GM18526 (cell line): ENCODE data around the gene CPE.

Source experiments
- POLR2A ChIP-seq: IDR thresholded peaks from 3 replicates; pipeline ENCODE4 v1.6.1; 2011; ENCODE audit not compliant: insufficient read length; ENCODE audit errors: extremely low read depth

Gene CPE

DNA sequence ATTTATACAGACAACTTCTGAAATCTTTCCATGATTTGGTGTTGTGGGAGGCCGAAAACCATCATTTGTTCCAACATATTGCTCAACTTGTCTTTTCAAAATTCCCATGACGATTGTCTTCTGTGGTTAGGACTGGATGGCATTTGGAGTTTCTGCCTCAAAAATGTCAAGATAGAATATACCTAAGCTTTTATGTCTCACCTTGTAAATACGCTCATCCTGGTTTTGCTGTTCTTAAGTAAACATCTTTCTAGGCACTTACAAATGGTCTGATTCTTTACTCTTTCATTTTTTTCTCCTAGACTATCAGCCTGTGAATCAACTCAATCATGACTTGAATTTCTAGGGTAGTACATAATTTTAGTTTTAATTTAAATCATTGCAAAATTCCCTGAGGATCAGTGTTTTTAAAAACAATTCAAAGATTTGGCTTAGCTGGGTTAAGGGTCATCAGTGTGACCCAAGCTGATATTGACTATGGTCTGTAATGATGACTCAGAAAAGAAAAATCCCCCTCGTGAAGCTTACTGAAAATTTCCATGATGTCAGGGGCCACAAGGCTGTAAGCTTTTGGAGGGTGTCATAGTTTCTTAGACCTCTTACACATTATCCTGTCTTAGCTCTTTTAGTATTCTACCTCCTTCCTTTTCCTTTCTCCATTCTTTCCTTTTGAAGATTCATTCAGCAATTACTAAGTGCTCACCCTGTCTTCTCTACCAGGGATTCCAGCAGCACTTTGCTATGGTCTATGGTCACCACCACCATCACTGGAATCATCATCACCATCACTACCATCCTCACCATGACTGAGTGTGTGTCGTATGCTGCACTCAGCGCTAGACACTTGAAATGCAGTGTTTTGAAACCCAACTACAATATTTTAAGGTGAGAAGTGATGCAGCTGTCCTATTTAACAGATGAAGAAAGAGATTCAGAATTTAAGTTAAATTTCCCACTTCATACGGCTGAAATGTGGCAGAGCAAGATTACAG lies 124.4 kb downstream of the CPE start:
- TF ChIP-seq POLR2A, result no peak

DNA sequence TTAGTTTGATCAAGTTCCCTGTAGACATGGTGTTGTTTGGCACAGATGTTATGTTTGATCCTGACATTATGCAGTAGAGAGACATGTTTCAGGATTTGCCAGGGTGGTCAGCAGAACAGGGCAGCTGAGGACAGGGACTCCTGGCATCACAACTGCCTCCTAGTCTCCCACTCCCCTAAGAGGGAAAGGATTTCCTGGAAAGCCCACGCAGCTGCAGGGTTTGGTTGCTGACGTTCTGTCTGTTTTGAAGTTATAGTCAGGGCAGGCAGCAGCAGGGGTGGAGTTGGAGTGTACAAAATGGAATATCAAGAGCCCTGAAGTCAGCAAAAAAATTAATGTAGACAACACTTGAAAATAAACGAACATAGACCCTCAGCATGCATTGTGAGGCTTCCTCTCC lies 125.4 kb downstream of the CPE start:
- TF ChIP-seq POLR2A, result no peak

DNA sequence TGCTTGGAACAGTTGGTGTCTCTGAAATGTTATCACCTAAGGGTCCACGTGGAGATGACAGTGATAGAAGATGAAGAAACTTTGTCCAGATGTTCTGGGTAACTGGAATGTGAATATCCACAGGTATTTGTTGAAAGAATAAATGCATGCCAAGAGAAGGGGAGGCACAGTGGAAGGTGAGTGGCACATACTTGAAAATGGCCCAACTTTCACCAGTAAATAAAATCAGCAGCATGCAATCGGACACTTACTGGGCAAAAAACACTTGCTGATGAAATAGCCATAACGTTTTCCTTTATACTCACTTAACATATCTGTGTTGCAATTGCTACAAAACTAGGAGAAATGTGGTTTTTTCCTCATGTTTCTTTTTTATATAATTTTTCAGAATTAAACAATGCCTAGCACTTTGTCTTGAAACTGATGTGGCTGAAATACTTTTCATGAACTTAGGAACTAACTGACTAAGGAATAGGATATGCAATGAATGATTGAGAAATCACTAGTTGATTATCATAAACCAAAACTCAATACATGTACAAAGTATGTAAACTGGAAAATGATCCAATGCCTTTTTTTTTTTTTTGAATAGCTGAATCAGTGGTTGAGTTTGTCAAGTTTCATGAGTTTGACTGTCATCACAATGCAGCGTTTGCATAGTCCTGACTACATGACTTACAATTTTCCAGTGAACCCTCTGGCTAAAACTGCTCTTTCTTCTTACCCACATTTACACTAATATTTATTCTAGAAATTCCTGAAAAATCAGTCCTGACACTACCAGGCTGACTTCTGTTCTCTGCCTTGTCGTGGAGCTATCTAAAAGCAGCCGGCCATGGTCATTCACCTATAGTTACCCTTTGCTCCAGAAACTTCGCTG lies 127.4 kb downstream of the CPE start:
- no peak for TF ChIP-seq POLR2A

- no peak for TF ChIP-seq POLR2A
Measured at GRCh38 chr4:165506849-165507248, 128.0 kb downstream of the CPE start.

GRCh38 chr4:165507381-165507780 lies 128.6 kb downstream of the CPE start:
- no peak for TF ChIP-seq POLR2A

GRCh38 chr4:165508372-165509120 lies 129.7 kb downstream of the CPE start:
- TF ChIP-seq POLR2A, result no peak

GRCh38 chr4:165512424-165512823 lies 133.6 kb downstream of the CPE start:
- no peak for TF ChIP-seq POLR2A

- no peak for TF ChIP-seq POLR2A
Measured at GRCh38 chr4:165514739-165515138, 135.9 kb downstream of the CPE start.

GRCh38 chr4:165515201-165515600 lies 136.4 kb downstream of the CPE start:
- TF ChIP-seq POLR2A, result no peak

- TF ChIP-seq POLR2A, result no peak
Measured at GRCh38 chr4:165516281-165516833, 137.5 kb downstream of the CPE start.

- TF ChIP-seq POLR2A, result no peak
Measured at GRCh38 chr4:165517216-165517615, 138.4 kb downstream of the CPE start.

GRCh38 chr4:165518024-165518616 lies 139.3 kb downstream of the CPE start:
- TF ChIP-seq POLR2A, result no peak

- no peak for TF ChIP-seq POLR2A
Measured at GRCh38 chr4:165518686-165519085, 139.9 kb downstream of the CPE start.

DNA sequence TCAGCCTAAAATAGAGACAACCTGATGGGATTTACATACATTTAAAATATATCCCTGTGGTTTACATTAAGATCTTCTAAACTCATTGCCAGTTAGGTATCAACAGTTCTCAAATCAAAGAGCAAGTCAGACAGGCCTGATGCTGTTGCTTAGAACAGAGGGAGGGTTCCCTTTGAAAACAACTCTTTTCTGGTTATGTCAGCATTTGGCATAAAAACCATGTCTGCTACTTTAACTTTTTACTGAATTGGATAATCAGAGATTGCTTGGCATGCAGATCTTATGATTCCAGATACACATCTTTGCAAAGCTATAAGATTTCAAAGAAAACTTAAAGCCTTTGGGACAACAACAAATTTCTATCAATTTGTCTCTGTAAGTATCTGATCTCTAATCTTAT lies 140.8 kb downstream of the CPE start:
- no peak for TF ChIP-seq POLR2A
